HepG2 (cell line): Measurements from ENCODE around the gene ZFP36. TPM values are rescaled to one million over a fixed set of nuclear protein-coding genes. Genes with fewer than 3 reads are reported as not detected.

ENCODE experiments used
- ATAC-seq: fragments of 200-7000 bp; cut with Tn5 transposase; 3 replicates; pipeline ENCODE4 v1.9.1; 2020; ENCODE audit warnings: mild to moderate bottlenecking, moderate library complexity
- BruUV-seq: library from RNA; stranded (reverse); fragments of 400-500 nt; replicated peaks from 2 replicates; lab custom pipeline; 2021; lab: Mats Ljungman, UMichigan
- CTCF ChIA-PET: fragments of 300-600 bp; formaldehyde crosslinking; extraction: SDS; loops from one replicate; lab custom pipeline; 2021; ENCODE audit warnings: low total read pairs, inconsistent platforms, low intra/inter-chr PET ratio; lab: Yijun Ruan, JAX
- POLR2A ChIA-PET: fragments of 350-600 bp; sonication (Branson Sonifier 250); formaldehyde crosslinking; loops from one replicate; lab custom pipeline; 2020; ENCODE audit warnings: antibody characterized with exemption, inconsistent platforms; lab: Yijun Ruan, JAX
- DNase-seq: peaks from one replicate; pipeline ENCODE4 v3.0.0-alpha.2; 2015; ENCODE audit warnings: low spot score
- FAIRE-seq: peaks from 3 replicates; lab custom pipeline; 2011; peaks lifted over from hg19 to GRCh38; lab: Jason Lieb, UNC
- H2AFZ ChIP-seq: one replicate; pipeline ENCODE4 v1.6.1; 2011; ENCODE audit warnings: low read length, inconsistent platforms
- H3K27ac ChIP-seq: fragments of 300-600 bp; 3 replicates; pipeline ENCODE4 v1.8.0; 2011; ENCODE audit warnings: mixed run types, mild to moderate bottlenecking, mixed read lengths, low read length, inconsistent platforms; ENCODE audit not compliant: insufficient read depth; ENCODE audit errors: extremely low read length
- H3K27me3 ChIP-seq, 2 experiments: fragments of 200-600 bp in 1 of 2; 2 replicates in 1 of 2; 3 replicates in 1 of 2; pipeline versions ENCODE4 v1.6.0 to v1.8.0; 2011; ENCODE audit warnings: low read length in 2 of 2, mild to moderate bottlenecking in 2 of 2, moderate library complexity in 2 of 2, inconsistent platforms in 1 of 2; ENCODE audit not compliant: insufficient read depth in 2 of 2, control insufficient read depth in 1 of 2
- H3K36me3 ChIP-seq, 2 experiments: fragments of 200-600 bp in 1 of 2; replicated peaks in 1 of 2; 2 replicates in 1 of 2; 3 replicates in 1 of 2; pipeline versions ENCODE4 v1.5.1 to v1.8.0; 2011; ENCODE audit warnings: low read length in 2 of 2, inconsistent platforms in 1 of 2; ENCODE audit not compliant: insufficient read depth in 2 of 2, control insufficient read depth in 1 of 2
- H3K4me1 ChIP-seq: 2 replicates; pipeline ENCODE4 v1.5.1; 2012; ENCODE audit warnings: low read length, inconsistent platforms; ENCODE audit not compliant: insufficient read depth
- H3K4me2 ChIP-seq: 2 replicates; pipeline ENCODE4 v1.6.0; 2011; ENCODE audit warnings: low read depth, low read length, inconsistent platforms
- H3K4me3 ChIP-seq, 3 experiments: fragments of 200-600 bp in 1 of 3; sonication (generic), shearing (Covaris generic) in 1 of 3; replicated peaks in 1 of 3; 2 replicates each; pipeline ENCODE4 v1.5.1; 2011 to 2016; ENCODE audit warnings: low read length in 3 of 3, inconsistent platforms in 2 of 3, low read depth in 2 of 3, mild to moderate bottlenecking in 2 of 3, control low read depth in 1 of 3, mixed read lengths in 1 of 3; ENCODE audit not compliant: insufficient read depth in 1 of 3
- H3K79me2 ChIP-seq: one replicate; pipeline ENCODE4 v1.6.1; 2011; ENCODE audit warnings: low read length, inconsistent platforms; ENCODE audit not compliant: insufficient read depth
- H3K9ac ChIP-seq: 2 replicates; pipeline ENCODE4 v1.6.0; 2011; ENCODE audit warnings: mild to moderate bottlenecking, low read depth, low read length, inconsistent platforms; ENCODE audit not compliant: insufficient read depth
- H3K9me3 ChIP-seq: 2 replicates; pipeline ENCODE4 v1.5.1; 2012; ENCODE audit warnings: mild to moderate bottlenecking, low read length
- H4K20me1 ChIP-seq: 2 replicates; pipeline ENCODE4 v1.6.0; 2011; ENCODE audit warnings: inconsistent platforms, mild to moderate bottlenecking, low read length, moderate library complexity; ENCODE audit not compliant: insufficient read depth
- CEBPB ChIP-seq: IDR thresholded peaks from 2 replicates; pipeline ENCODE4 v1.6.1; 2011; ENCODE audit warnings: low read depth, low read length, improper control_type of control experiment, borderline replicate concordance
- CHD2 ChIP-seq: IDR thresholded peaks from 2 replicates; pipeline ENCODE4 v1.6.1; 2011; ENCODE audit warnings: low read depth, low read length, improper control_type of control experiment
- EHMT2 ChIP-seq: fragments of 200-600 bp; sonication (generic); IDR thresholded peaks from 2 replicates; pipeline ENCODE4 v1.7.0; 2017; ENCODE audit warnings: antibody characterized with exemption, low read depth, low read length, borderline replicate concordance
- ELF3 ChIP-seq: IDR thresholded peaks from 2 replicates; pipeline ENCODE4 v1.6.1; 2016; ENCODE audit warnings: missing genetic modification reagents, missing compliant biosample characterization
- ETV5 ChIP-seq: IDR thresholded peaks from 2 replicates; pipeline ENCODE4 v1.6.1; 2018; ENCODE audit warnings: missing biosample characterization, missing genetic modification reagents, inconsistent platforms, borderline replicate concordance
- FOSL2 ChIP-seq: sonication (generic); formaldehyde crosslinking; IDR thresholded peaks from 2 replicates; pipeline ENCODE4 v1.4.0; 2020; ENCODE audit warnings: missing genetic modification reagents
- JUNB ChIP-seq: sonication (generic); formaldehyde crosslinking; IDR thresholded peaks from 2 replicates; pipeline ENCODE4 v1.8.0; 2022; ENCODE audit warnings: missing genetic modification reagents, mild to moderate bottlenecking, borderline replicate concordance
- MAF1 ChIP-seq: sonication (generic); formaldehyde crosslinking; IDR thresholded peaks from 2 replicates; pipeline ENCODE4 v1.5.0; 2020; ENCODE audit warnings: missing genetic modification reagents, borderline replicate concordance
- MEIS1 ChIP-seq: sonication (generic); formaldehyde crosslinking; IDR thresholded peaks from 2 replicates; pipeline ENCODE4 v1.9.0; 2021; ENCODE audit warnings: mild to moderate bottlenecking, missing genetic modification reagents, moderate library complexity, borderline replicate concordance
- MZF1 ChIP-seq: sonication (generic); formaldehyde crosslinking; IDR thresholded peaks from 2 replicates; pipeline ENCODE4 v1.8.1; 2023; ENCODE audit warnings: mild to moderate bottlenecking, missing genetic modification reagents, borderline replicate concordance
- RBFOX2 ChIP-seq: fragments of 200-400 bp; formaldehyde crosslinking; IDR thresholded peaks from 2 replicates; pipeline ENCODE4 v1.6.1; 2017; ENCODE audit warnings: low read depth, mild to moderate bottlenecking, low read length
- SP1 ChIP-seq, 2 experiments: fragments of 450-650 bp in 1 of 2; sonication (generic) in 1 of 2; formaldehyde crosslinking in 1 of 2; IDR thresholded peaks; 2 replicates each; pipeline versions ENCODE4 v1.4.0 to v1.6.1; 2016 to 2020; ENCODE audit warnings: missing genetic modification reagents in 1 of 2
- TBX2 ChIP-seq: sonication (generic); formaldehyde crosslinking; IDR thresholded peaks from 2 replicates; pipeline ENCODE4 v1.5.0; 2020; ENCODE audit warnings: missing genetic modification reagents, mild to moderate bottlenecking, borderline replicate concordance
- TCF7 ChIP-seq: sonication (generic); IDR thresholded peaks from 2 replicates; pipeline ENCODE4 v1.6.1; 2016; ENCODE audit warnings: antibody characterized with exemption, low read depth
- TEAD2 ChIP-seq: sonication (generic); formaldehyde crosslinking; IDR thresholded peaks from 2 replicates; pipeline ENCODE4 v1.9.0; 2021; ENCODE audit warnings: missing genetic modification reagents
- YEATS2 ChIP-seq: sonication (generic); formaldehyde crosslinking; IDR thresholded peaks from 2 replicates; pipeline ENCODE4 v1.4.0; 2020; ENCODE audit warnings: missing genetic modification reagents, borderline replicate concordance
- ZBTB20 ChIP-seq: sonication (generic); formaldehyde crosslinking; IDR thresholded peaks from 2 replicates; pipeline ENCODE4 v1.8.1; 2023; ENCODE audit warnings: missing genetic modification reagents, low read depth, mild to moderate bottlenecking, borderline replicate concordance
- ZBTB8A ChIP-seq: sonication (generic); formaldehyde crosslinking; IDR thresholded peaks from 2 replicates; pipeline ENCODE4 v1.4.0; 2020; ENCODE audit warnings: mild to moderate bottlenecking, low read depth, missing genetic modification reagents, borderline replicate concordance
- ZNF207 ChIP-seq: fragments of 450-650 bp; IDR thresholded peaks from 2 replicates; pipeline ENCODE4 v1.6.1; 2016; ENCODE audit warnings: antibody characterized with exemption, borderline replicate concordance
- ZNF264 ChIP-seq: sonication (generic); formaldehyde crosslinking; IDR thresholded peaks from 2 replicates; pipeline ENCODE4 v1.4.0; 2020; ENCODE audit warnings: missing genetic modification reagents
- ZNF430 ChIP-seq: sonication (generic); formaldehyde crosslinking; IDR thresholded peaks from 2 replicates; pipeline ENCODE4 v1.9.0; 2021; ENCODE audit warnings: mild to moderate bottlenecking, missing genetic modification reagents
- ZNF501 ChIP-seq: sonication (generic); formaldehyde crosslinking; IDR thresholded peaks from 2 replicates; pipeline ENCODE4 v1.5.1; 2020; ENCODE audit warnings: mild to moderate bottlenecking, moderate library complexity, missing genetic modification reagents
- ZNF556 ChIP-seq: sonication (generic); formaldehyde crosslinking; IDR thresholded peaks from 2 replicates; pipeline ENCODE4 v1.4.0; 2020; ENCODE audit warnings: mild to moderate bottlenecking, missing genetic modification reagents, borderline replicate concordance
- ZNF781 ChIP-seq: sonication (generic); formaldehyde crosslinking; IDR thresholded peaks from 2 replicates; pipeline ENCODE4 v1.5.1; 2020; ENCODE audit warnings: borderline replicate concordance, mild to moderate bottlenecking, missing genetic modification reagents; ENCODE audit errors: not compliant biosample characterization
- ZSCAN5A ChIP-seq: sonication (generic); formaldehyde crosslinking; IDR thresholded peaks from 2 replicates; pipeline ENCODE4 v1.8.0; 2022; ENCODE audit warnings: mild to moderate bottlenecking, missing genetic modification reagents, borderline replicate concordance
- WGBS: methylation state at CpG from one replicate; pipeline ENCODE4 v1.1.6; 2017; ENCODE audit warnings: low lambda C conversion rate; 5-methylcytosine and 5-hydroxymethylcytosine counted together
- in situ Hi-C: cut with HindIII; loops from 2 replicates; pipeline ENCODE4 v1.10.0; 2017; ENCODE audit warnings: low pct_unique_long_range_greater_than_20kb; ENCODE audit not compliant: extremely low pct_ligation_motif_present
- intact Hi-C: fragments of 100-400 bp; cut with micrococcal nuclease; formaldehyde crosslinking; loops from one replicate; pipeline ENCODE4 v1.10.0; 2022; ENCODE audit not compliant: unreplicated experiment
- polyA plus RNA-seq, 8 experiments: library from polyadenylated mRNA; depleted of rRNA in 3 of 8; stranded (reverse) in 7 of 8; unstranded in 1 of 8; fragments of >200 nt; fragmentation: Illumina TruSeq in 4 of 8; extraction: Trizol in 4 of 8; gene quantifications; 2 replicates each; pipeline versions ENCODE4 v1.2.1 to v1.2.3, GENCODE V29; 2011 to 2016; ENCODE audit warnings: low read depth in 4 of 8, missing spikeins in 1 of 8, mixed read lengths in 1 of 8; ENCODE audit not compliant: insufficient read depth in 1 of 8
- total RNA-seq, 5 experiments: library from RNA; depleted of rRNA; stranded (reverse); fragments of >200 nt; fragmentation: Illumina TruSeq; extraction: Trizol; gene quantifications; 2 replicates each; pipeline ENCODE4 v1.2.3, GENCODE V29; 2016; ENCODE audit warnings: low read depth in 1 of 5

Gene ZFP36
- total and polyA plus RNA-seq, 2 of the 13 experiments (the other 11 are each of a cell fraction or from before 2014, with no cell fraction given), result 1.4 to 1.7 TPM

GRCh38 chr19:39398297-39398864 lies 8.3 kb upstream of the ZFP36 start:
- Histone ChIP-seq H3K36me3 (peaks cover 2 to 10% of the 10 kb centered on the region in 2 experiments; a peak in 3 of 5 replicates), H3K4me2 (peak overlapping the region; percentile 88), H3K4me1 (peaks cover 65% of the 10 kb centered on the region), H3K4me3 (peak overlapping the region; percentile 29 to 57 (median 34)), H3K9me3 (no peaks in the 10 kb centered on the region), H3K27me3 (no peaks in the 10 kb centered on the region), H4K20me1 (no peaks in the 10 kb centered on the region), H3K27ac (peak overlapping the region; percentile 98), H3K79me2 (no peaks in the 10 kb centered on the region), H3K9ac (peak overlapping the region; percentile 85), H2AFZ (no peak overlapping the region)
- WGBS, result 5% methylated on average over 4 of the region's 11 CpGs
- DNase-seq (peak; percentile 36), ATAC-seq (peak; percentile 19), FAIRE-seq (peak; percentile 28)
- in situ Hi-C loops (no loop called here), intact Hi-C loops (loop anchor here (1.0 kb wide), 1 partner anchor 8 kb away; no protein-coding TSS in a partner anchor)
- TSS peak; percentile 56 for BruUV-seq
- POLR2A ChIA-PET, result interaction anchor here (0.5 to 3.4 kb wide), 14 partner anchors 8 to 1620 kb away, joined by 3 to 123 read pairs (median 8); partner anchors contain the start of genes EID2, EID2B, MED29 and PAF1
- CTCF ChIA-PET, result interaction anchor here (4.2 kb wide), 1 partner anchor 13 kb away, joined by 127 read pairs; the partner anchor contains the start of gene PLEKHG2
- TF ChIP-seq ELF3 (CRISPR knock-in tag) (no peak), ZNF430 (CRISPR knock-in tag) (0 out of 2 replicates have a peak, but pooled peaks have one; percentile 12), MZF1 (CRISPR knock-in tag) (no peak), ZBTB20 (CRISPR knock-in tag) (no peak), MAF1 (no peak), ZBTB8A (no peak), EHMT2 (0 out of 2 replicates have a peak, but pooled peaks have one; percentile 0), RBFOX2 (0 out of 2 replicates have a peak, but pooled peaks have one; percentile 12), TBX2 (CRISPR knock-in tag) (0 out of 2 replicates have a peak, but pooled peaks have one; percentile 37), FOSL2 (CRISPR knock-in tag) (peak; percentile 55), CEBPB (peak; percentile 85), ZSCAN5A (CRISPR knock-in tag) (no peak), TCF7 (no peak), ZNF501 (CRISPR knock-in tag) (peak; percentile 76), CHD2 (no peak), JUNB (CRISPR knock-in tag) (no peak), TEAD2 (no peak), MEIS1 (peak; percentile 81), ZNF207 (no peak), ETV5 (CRISPR knock-in tag) (0 out of 2 replicates have a peak, but pooled peaks have one; percentile 5), YEATS2 (CRISPR knock-in tag) (no peak), ZNF264 (CRISPR knock-in tag) (no peak), ZNF781 (CRISPR knock-in tag) (no peak), ZNF556 (CRISPR knock-in tag) (no peak), SP1 (IDR thresholded peaks at IDR 0.05) (no peak), SP1 (CRISPR knock-in tag; IDR thresholded peaks at IDR 0.05) (no peak)
